Activated T-helper 2 cell treated with anti-CD3 and anti-CD28 coated beads, Interferon-gamma antibody, Interleukin-2, Interleukin-4, amounts not matched to agents 10 μg/mL and 5 μg/mL and 100 μg/mL, durations not matched to agents 14 hours and 24 hours and 36 hours (primary cell): ENCODE measurements around the gene TBX18. TPM values are rescaled to one million over a fixed set of nuclear protein-coding genes. Genes with fewer than 3 reads are reported as not detected.

Experiments
- DNase-seq: peaks from one replicate; pipeline ENCODE4 v3.0.0; 2021; ENCODE audit warnings: low spot score
- H3K27ac Mint-ChIP-seq: one replicate; pipeline ENCODE4 v1.8.0; 2021; ENCODE audit warnings: mixed read lengths
- H3K27me3 Mint-ChIP-seq: one replicate; pipeline ENCODE4 v1.8.0; 2021; ENCODE audit warnings: low read depth, mixed read lengths
- H3K36me3 Mint-ChIP-seq: one replicate; pipeline ENCODE4 v1.8.0; 2021; ENCODE audit warnings: low read depth, mixed read lengths
- H3K4me1 Mint-ChIP-seq: one replicate; pipeline ENCODE4 v1.8.0; 2021; ENCODE audit warnings: low read depth, mixed read lengths
- H3K4me3 Mint-ChIP-seq: one replicate; pipeline ENCODE4 v1.8.0; 2021; ENCODE audit warnings: low read depth, mild to moderate bottlenecking, moderate library complexity, mixed read lengths
- H3K9me3 Mint-ChIP-seq: one replicate; pipeline ENCODE4 v1.8.0; 2021; ENCODE audit warnings: mixed read lengths
- intact Hi-C: fragments of 100-400 bp; cut with micrococcal nuclease; formaldehyde crosslinking; loops from one replicate; pipeline ENCODE4 v1.15.1; 2023
- total RNA-seq: library from RNA; stranded (reverse); gene quantifications from 2 replicates; pipeline ENCODE4 v1.2.3, GENCODE V29; 2022

Gene TBX18
- not detected in 2 replicates for total RNA-seq

GRCh38 chr6:84764332-84765049 lies at the start of gene TBX18:
TBX18 (minus strand) TSS chr6:84764598; CDS start chr6:84764181, 417 bp downstream.
- peaks cover 6% of the 10 kb centered on the region for H3K36me3 Mint-ChIP-seq
- peaks cover 11% of the 10 kb centered on the region for H3K9me3 Mint-ChIP-seq
- H3K27me3 Mint-ChIP-seq: peaks cover 74% of the 10 kb centered on the region
- H3K4me3 Mint-ChIP-seq: peak within 1 kb of the TSS; percentile 46
- H3K27ac Mint-ChIP-seq: peak within 1 kb of the TSS; percentile 12
- H3K4me1 Mint-ChIP-seq: peaks cover 7% of the 10 kb centered on the region
- intact Hi-C loops: loop anchor here (1.0 to 5.0 kb wide), 3 partner anchors 10 to 1057 kb away; partner anchors contain the start of gene SNAP91
- no peak for DNase-seq

- Mint-ChIP-seq H3K4me1 (no peaks in the 10 kb centered on the region), H3K4me3 (no peak overlapping the region), H3K36me3 (no peaks in the 10 kb centered on the region), H3K27me3 (no peaks in the 10 kb centered on the region), H3K27ac (no peak overlapping the region), H3K9me3 (no peaks in the 10 kb centered on the region)
- DNase-seq: no peak
- intact Hi-C loops: no loop called here
Measured at GRCh38 chr6:84811351-84811750, 47.0 kb upstream of the TBX18 start.

GRCh38 chr6:84809455-84809854 lies 45.1 kb upstream of the TBX18 start:
- intact Hi-C loops: no loop called here
- Mint-ChIP-seq H3K4me1 (no peaks in the 10 kb centered on the region), H3K27me3 (no peaks in the 10 kb centered on the region), H3K36me3 (no peaks in the 10 kb centered on the region), H3K27ac (no peak overlapping the region), H3K4me3 (no peak overlapping the region), H3K9me3 (no peaks in the 10 kb centered on the region)
- DNase-seq: no peak

- Mint-ChIP-seq H3K27ac (no peak overlapping the region), H3K27me3 (no peaks in the 10 kb centered on the region), H3K36me3 (no peaks in the 10 kb centered on the region), H3K4me1 (no peaks in the 10 kb centered on the region), H3K9me3 (no peaks in the 10 kb centered on the region), H3K4me3 (no peak overlapping the region)
- DNase-seq: no peak
- intact Hi-C loops: no loop called here
Measured at GRCh38 chr6:84808491-84809061, 44.2 kb upstream of the TBX18 start.

GRCh38 chr6:84805145-84805544 lies 40.7 kb upstream of the TBX18 start:
- H3K36me3 Mint-ChIP-seq: no peaks in the 10 kb centered on the region
- H3K4me3 Mint-ChIP-seq: no peak overlapping the region

GRCh38 chr6:84804720-84805119 lies 40.3 kb upstream of the TBX18 start:
- no peaks in the 10 kb centered on the region for H3K4me1 Mint-ChIP-seq
- H3K4me3 Mint-ChIP-seq: no peak overlapping the region
- H3K36me3 Mint-ChIP-seq: no peaks in the 10 kb centered on the region
- DNase-seq: no peak
- intact Hi-C loops: no loop called here
- H3K27me3 Mint-ChIP-seq: no peaks in the 10 kb centered on the region
- no peak overlapping the region for H3K27ac Mint-ChIP-seq
- H3K9me3 Mint-ChIP-seq: no peaks in the 10 kb centered on the region

More at GRCh38 chr6:84805145-84805544, 40.7 kb upstream of the TBX18 start:
- no peak for DNase-seq
- H3K27me3 Mint-ChIP-seq: no peaks in the 10 kb centered on the region
- no peaks in the 10 kb centered on the region for H3K9me3 Mint-ChIP-seq
- no peaks in the 10 kb centered on the region for H3K4me1 Mint-ChIP-seq
- intact Hi-C loops: no loop called here
- no peak overlapping the region for H3K27ac Mint-ChIP-seq

- H3K9me3 Mint-ChIP-seq: no peaks in the 10 kb centered on the region
Measured at GRCh38 chr6:84801250-84801649, 36.9 kb upstream of the TBX18 start.

GRCh38 chr6:84798257-84798656 lies 33.9 kb upstream of the TBX18 start:
- Mint-ChIP-seq H3K4me1 (no peaks in the 10 kb centered on the region), H3K27ac (no peak overlapping the region), H3K9me3 (peaks cover 4% of the 10 kb centered on the region), H3K4me3 (no peak overlapping the region), H3K27me3 (no peaks in the 10 kb centered on the region), H3K36me3 (no peaks in the 10 kb centered on the region)
- intact Hi-C loops: no loop called here
- DNase-seq: no peak

More at GRCh38 chr6:84801250-84801649, 36.9 kb upstream of the TBX18 start:
- Mint-ChIP-seq H3K4me1 (no peaks in the 10 kb centered on the region), H3K36me3 (no peaks in the 10 kb centered on the region), H3K27ac (no peak overlapping the region), H3K4me3 (no peak overlapping the region), H3K27me3 (no peaks in the 10 kb centered on the region)
- intact Hi-C loops: no loop called here
- no peak for DNase-seq

- H3K4me1 Mint-ChIP-seq: no peaks in the 10 kb centered on the region
- H3K27me3 Mint-ChIP-seq: no peaks in the 10 kb centered on the region
- no peak overlapping the region for H3K4me3 Mint-ChIP-seq
- no peak for DNase-seq
- no peaks in the 10 kb centered on the region for H3K36me3 Mint-ChIP-seq
- no peak overlapping the region for H3K27ac Mint-ChIP-seq
- H3K9me3 Mint-ChIP-seq: peaks cover 4% of the 10 kb centered on the region
- intact Hi-C loops: no loop called here
Measured at GRCh38 chr6:84796343-84796742, 31.9 kb upstream of the TBX18 start.

- H3K4me1 Mint-ChIP-seq: no peaks in the 10 kb centered on the region
- H3K36me3 Mint-ChIP-seq: no peaks in the 10 kb centered on the region
Measured at GRCh38 chr6:84791927-84792326, 27.5 kb upstream of the TBX18 start.

GRCh38 chr6:84791233-84791632 lies 26.8 kb upstream of the TBX18 start:
- intact Hi-C loops: no loop called here
- no peaks in the 10 kb centered on the region for H3K4me1 Mint-ChIP-seq
- H3K9me3 Mint-ChIP-seq: peaks cover 4% of the 10 kb centered on the region
- DNase-seq: no peak
- H3K4me3 Mint-ChIP-seq: no peak overlapping the region
- H3K27ac Mint-ChIP-seq: no peak overlapping the region
- H3K36me3 Mint-ChIP-seq: no peaks in the 10 kb centered on the region
- H3K27me3 Mint-ChIP-seq: no peaks in the 10 kb centered on the region

More at GRCh38 chr6:84791927-84792326, 27.5 kb upstream of the TBX18 start:
- Mint-ChIP-seq H3K27ac (no peak overlapping the region), H3K27me3 (no peaks in the 10 kb centered on the region), H3K4me3 (no peak overlapping the region), H3K9me3 (peaks cover 4% of the 10 kb centered on the region)
- intact Hi-C loops: no loop called here
- DNase-seq: no peak

GRCh38 chr6:84789170-84789569 lies 24.8 kb upstream of the TBX18 start:
- DNase-seq: no peak
- Mint-ChIP-seq H3K36me3 (no peaks in the 10 kb centered on the region), H3K4me1 (no peaks in the 10 kb centered on the region), H3K27me3 (no peaks in the 10 kb centered on the region), H3K27ac (no peak overlapping the region), H3K9me3 (peaks cover 4% of the 10 kb centered on the region), H3K4me3 (no peak overlapping the region)
- intact Hi-C loops: no loop called here

GRCh38 chr6:84788689-84789088 lies 24.3 kb upstream of the TBX18 start:
- no peaks in the 10 kb centered on the region for H3K27me3 Mint-ChIP-seq
- no peaks in the 10 kb centered on the region for H3K4me1 Mint-ChIP-seq
- no peak overlapping the region for H3K27ac Mint-ChIP-seq
- H3K4me3 Mint-ChIP-seq: no peak overlapping the region
- H3K36me3 Mint-ChIP-seq: no peaks in the 10 kb centered on the region
- H3K9me3 Mint-ChIP-seq: peaks cover 1% of the 10 kb centered on the region
- intact Hi-C loops: no loop called here
- no peak for DNase-seq
